GM21529 (cell line): Measurements from ENCODE around the gene SRGAP3.

Experiments used
- ATAC-seq: cut with Tn5 transposase; IDR thresholded peaks from one replicate; pipeline ENCODE4 v1.9.1; 2021; ENCODE audit not compliant: unreplicated experiment

SRGAP3 gene

GRCh38 chr3:8945890-8946600 is 303.4 kb downstream of the SRGAP3 start:
- ATAC-seq: no peak

DNA sequence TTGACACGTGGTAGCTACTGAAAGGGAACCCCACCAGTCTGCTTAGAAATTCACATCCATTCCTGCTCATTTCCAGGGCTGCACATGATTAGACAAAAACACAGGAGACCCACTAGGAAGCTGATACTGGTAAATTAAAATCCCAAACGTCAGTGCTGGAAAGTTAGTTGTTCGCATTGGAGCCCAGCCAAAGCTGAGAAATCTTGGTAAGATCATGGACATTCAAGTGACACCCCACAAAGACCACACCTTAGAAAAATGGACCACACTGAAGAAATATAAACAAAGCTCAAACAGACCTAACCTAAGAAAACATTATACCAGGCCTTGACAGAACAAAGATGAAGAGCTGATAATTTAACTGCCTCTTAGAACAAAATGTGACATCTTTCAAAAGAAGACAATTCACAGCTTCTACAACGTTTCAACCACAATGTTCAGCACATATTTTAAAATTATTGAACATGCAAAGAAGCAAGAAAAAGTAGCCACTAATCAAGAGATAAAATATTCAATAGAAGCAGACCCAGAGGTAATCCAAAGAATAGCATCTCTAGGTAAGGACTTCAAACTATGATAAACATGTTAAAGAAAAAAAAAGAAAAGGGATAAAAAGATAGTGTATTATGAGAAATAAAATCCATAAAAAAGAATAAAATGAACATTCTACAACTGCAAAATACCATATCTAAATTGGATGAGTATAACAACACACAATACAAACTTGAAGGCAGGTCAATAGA is 306.5 kb downstream of the SRGAP3 start:
- no peak for ATAC-seq

- ATAC-seq: no peak
Measured at GRCh38 chr3:8942115-8942514, 307.3 kb downstream of the SRGAP3 start.

GRCh38 chr3:8938021-8938420 is 311.4 kb downstream of the SRGAP3 start:
- ATAC-seq: no peak

GRCh38 chr3:8937064-8938020 is 312.1 kb downstream of the SRGAP3 start:
- no peak for ATAC-seq

GRCh38 chr3:8932507-8932906 is 316.9 kb downstream of the SRGAP3 start:
- ATAC-seq: no peak

GRCh38 chr3:8931342-8931741 is 318.1 kb downstream of the SRGAP3 start:
- no peak for ATAC-seq
